Stimulated activated naive B cell treated with anti-CD40 and anti-IgM and Interleukin-4, amounts not matched to agents 10 μg/mL and 1 μg/mL and 100 μg/mL, for 72 hours (primary cell): ENCODE data around the gene NUDCD2.
A peak's percentile ranks its signal among the peaks of the same experiment; 100 is the strongest.
"Not testable (repeated sequence)": the region's sequence is repeated elsewhere in the genome, so short reads cannot be mapped to it uniquely, and the experiment has no call there.

Experiments used
- ATAC-seq, 2 donors: fragments of 150-1000 bp; cut with Tn5 transposase; replicated peaks; 2 replicates each; pipeline ENCODE4 v1.10.0; 2021; ENCODE audit warnings: moderate library complexity in 1 of 2
- DNase-seq: peaks from one replicate; pipeline ENCODE4 v3.0.0; 2021
- H3K27ac Mint-ChIP-seq: one replicate; pipeline ENCODE4 v1.8.0; 2022; ENCODE audit warnings: mild to moderate bottlenecking, mixed read lengths
- H3K27me3 Mint-ChIP-seq, 2 donors: one replicate each; pipeline ENCODE4 v1.8.0; 2022; ENCODE audit warnings: mixed read lengths in 2 of 2
- H3K36me3 Mint-ChIP-seq, 2 donors: one replicate each; pipeline ENCODE4 v1.8.0; 2022; ENCODE audit warnings: mixed read lengths in 2 of 2, mild to moderate bottlenecking in 1 of 2
- H3K4me1 Mint-ChIP-seq, 2 donors: one replicate each; pipeline ENCODE4 v1.8.0; 2022; ENCODE audit warnings: mixed read lengths in 2 of 2, mild to moderate bottlenecking in 1 of 2
- H3K4me3 Mint-ChIP-seq, 2 donors: one replicate each; pipeline ENCODE4 v1.8.0; 2022; ENCODE audit warnings: mild to moderate bottlenecking in 2 of 2, mixed read lengths in 2 of 2, moderate library complexity in 1 of 2
- H3K9me3 Mint-ChIP-seq, 2 donors: one replicate each; pipeline ENCODE4 v1.8.0; 2022; ENCODE audit warnings: mixed read lengths in 2 of 2, mild to moderate bottlenecking in 1 of 2

Gene NUDCD2

DNA sequence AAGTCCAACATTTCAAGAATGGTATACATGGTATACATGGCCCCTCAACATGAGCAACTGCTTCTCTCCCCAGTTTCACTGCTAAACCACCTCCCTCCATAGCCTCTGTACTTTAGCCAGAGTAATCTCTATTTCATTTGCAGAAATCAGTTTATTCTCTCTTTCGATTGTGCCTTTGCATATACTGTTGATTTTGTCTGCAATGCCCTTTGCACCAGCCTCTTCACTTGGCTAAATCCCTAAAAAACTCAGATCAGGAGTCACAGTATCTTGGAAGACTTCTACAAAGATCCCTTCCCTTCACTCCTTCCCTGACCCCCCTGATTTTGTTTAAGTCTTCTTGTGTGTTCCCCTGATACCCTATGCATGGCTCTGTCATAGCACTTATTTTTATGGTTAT is 27.4 kb downstream of the NUDCD2 start:
- no peak overlapping the region for H3K4me3 Mint-ChIP-seq
- no peaks in the 10 kb centered on the region for H3K9me3 Mint-ChIP-seq
- no peaks in the 10 kb centered on the region for H3K36me3 Mint-ChIP-seq
- ATAC-seq = no peak
- no peaks in the 10 kb centered on the region for H3K27me3 Mint-ChIP-seq
- no peak for DNase-seq
- peaks cover 5 to 10% of the 10 kb centered on the region in 2 donors for H3K4me1 Mint-ChIP-seq
- no peak overlapping the region for H3K27ac Mint-ChIP-seq

- H3K36me3 Mint-ChIP-seq, H3K27ac Mint-ChIP-seq, H3K27me3 Mint-ChIP-seq, H3K9me3 Mint-ChIP-seq, DNase-seq, H3K4me1 Mint-ChIP-seq: not testable (repeated sequence)
- ATAC-seq = peak; percentile 41 to 46
- peak overlapping the region; percentile 5 to 33 for H3K4me3 Mint-ChIP-seq
Measured at GRCh38 chr5:163426128-163426527, 33.8 kb downstream of the NUDCD2 start.

GRCh38 chr5:163424836-163425235 is 35.1 kb downstream of the NUDCD2 start:
- H3K36me3 Mint-ChIP-seq = no peaks in the 10 kb centered on the region
- H3K4me3 Mint-ChIP-seq = no peak overlapping the region
- no peak overlapping the region for H3K27ac Mint-ChIP-seq
- peaks cover 7 to 9% of the 10 kb centered on the region in 2 donors for H3K4me1 Mint-ChIP-seq
- H3K9me3 Mint-ChIP-seq = peaks cover 0 to 1% of the 10 kb centered on the region in 2 donors
- peaks cover 0 to 3% of the 10 kb centered on the region in 2 donors for H3K27me3 Mint-ChIP-seq
- ATAC-seq = no peak
- no peak for DNase-seq

DNA sequence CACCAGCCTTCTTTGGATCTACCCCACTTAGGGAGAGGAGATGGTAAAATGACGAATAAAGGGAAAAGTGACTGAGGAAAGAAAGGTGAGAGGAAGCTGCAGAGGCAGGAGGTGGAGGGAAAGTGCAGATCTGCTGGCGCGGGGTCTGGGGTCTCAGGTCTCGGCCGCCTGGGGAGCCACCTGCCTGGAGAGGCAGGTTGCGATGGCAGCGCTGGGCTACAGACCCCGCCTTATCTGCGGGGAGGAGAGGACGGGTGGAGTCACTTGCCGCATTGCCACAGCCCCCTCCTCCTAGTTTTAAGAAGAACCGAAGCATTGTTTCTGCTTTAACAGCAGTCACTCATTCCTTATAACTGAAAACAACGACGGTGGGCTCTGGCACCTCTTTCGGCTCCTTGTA is 44.2 kb downstream of the NUDCD2 start:
- not testable (repeated sequence) for H3K9me3 Mint-ChIP-seq, H3K4me1 Mint-ChIP-seq, H3K27ac Mint-ChIP-seq, DNase-seq, H3K4me3 Mint-ChIP-seq, H3K36me3 Mint-ChIP-seq, ATAC-seq
- peaks cover 23 to 42% of the 10 kb centered on the region in 2 donors for H3K27me3 Mint-ChIP-seq

DNA sequence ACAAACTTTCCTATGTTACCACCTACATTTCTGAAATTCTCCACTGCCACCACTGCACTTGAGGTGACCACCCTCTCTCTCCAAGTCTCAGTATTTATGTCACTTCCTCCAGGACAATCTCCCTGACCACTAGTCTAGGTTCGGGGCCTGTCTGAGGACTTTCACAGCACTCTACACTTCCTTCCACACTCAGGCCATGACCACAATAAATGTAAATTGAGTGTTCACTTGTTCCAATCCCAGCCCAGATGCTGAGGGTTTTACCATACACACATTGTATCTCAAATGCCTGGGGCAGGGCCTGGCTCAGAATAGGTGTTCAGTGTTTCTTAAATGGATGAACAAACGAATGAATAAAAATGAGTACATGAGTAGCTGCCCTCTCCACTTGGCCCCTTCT is 49.4 kb downstream of the NUDCD2 start:
- Mint-ChIP-seq H3K36me3 (no peaks in the 10 kb centered on the region), H3K27me3 (peaks cover 26 to 33% of the 10 kb centered on the region in 2 donors), H3K27ac (no peak overlapping the region), H3K4me1 (peaks cover 2 to 9% of the 10 kb centered on the region in 2 donors), H3K9me3 (no peaks in the 10 kb centered on the region), H3K4me3 (no peak overlapping the region)
- DNase-seq (no peak), ATAC-seq (no peak)

DNA sequence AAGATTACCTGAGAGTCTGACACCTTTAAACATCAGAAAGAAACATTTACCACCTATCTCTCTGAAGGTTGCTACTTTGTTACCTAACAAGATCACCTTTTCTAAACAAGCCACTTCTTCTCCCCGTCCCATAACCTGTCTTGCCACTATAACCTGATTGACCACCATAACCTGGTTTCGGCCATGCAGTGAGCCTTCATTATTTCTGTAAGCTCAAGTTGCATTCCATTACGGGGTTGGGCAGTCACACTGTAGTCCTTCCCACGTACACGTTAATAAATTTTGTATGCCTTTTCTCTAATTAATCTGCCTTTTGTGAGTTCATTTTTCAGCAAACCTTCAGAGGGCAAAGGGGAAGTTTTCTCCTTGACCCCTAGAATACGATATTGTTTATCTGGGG is 50.5 kb downstream of the NUDCD2 start:
- H3K4me3 Mint-ChIP-seq = no peak overlapping the region
- no peak overlapping the region for H3K27ac Mint-ChIP-seq

DNA sequence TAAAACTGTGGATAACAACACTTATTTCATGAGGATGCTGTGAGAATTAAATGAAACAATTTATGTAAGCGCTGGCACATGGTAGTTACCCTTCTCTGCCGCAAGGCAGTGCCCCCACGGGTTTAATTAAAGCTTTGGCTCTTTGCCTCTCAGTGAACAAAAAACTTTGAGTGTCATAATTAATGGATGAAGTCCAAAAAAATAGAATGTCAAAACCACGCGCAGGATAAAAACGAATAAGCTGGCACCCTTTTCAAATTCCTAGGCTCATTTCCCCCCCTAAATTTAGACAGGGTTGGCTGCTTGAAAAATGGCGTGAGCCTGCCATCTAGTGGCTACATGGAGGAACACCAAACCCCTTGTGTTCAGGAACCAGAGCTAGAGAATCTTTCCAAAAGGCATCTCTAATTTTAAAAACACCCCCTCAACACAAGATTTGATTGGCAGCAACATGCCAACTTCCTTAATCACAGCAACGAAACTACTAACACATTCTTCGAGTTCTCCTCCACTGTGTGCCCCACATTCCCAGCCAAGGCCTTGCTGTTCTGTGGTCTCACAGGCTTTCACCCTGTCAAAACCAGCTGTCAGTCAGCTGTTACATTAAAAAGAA is 51.5 kb downstream of the NUDCD2 start:
- ATAC-seq (peak; percentile 91), DNase-seq (peak; percentile 31)
- Mint-ChIP-seq H3K27me3 (peaks cover 10 to 14% of the 10 kb centered on the region in 2 donors), H3K4me3 (peak overlapping the region in 1 of 2 donors; percentile 42), H3K27ac (no peak overlapping the region), H3K9me3 (no peaks in the 10 kb centered on the region), H3K36me3 (no peaks in the 10 kb centered on the region), H3K4me1 (peaks cover 2 to 9% of the 10 kb centered on the region in 2 donors)

More for the DNA sequence above, 50.5 kb downstream of the NUDCD2 start:
- Mint-ChIP-seq H3K4me1 (peaks cover 2 to 9% of the 10 kb centered on the region in 2 donors), H3K9me3 (no peaks in the 10 kb centered on the region), H3K27me3 (peaks cover 19 to 24% of the 10 kb centered on the region in 2 donors), H3K36me3 (no peaks in the 10 kb centered on the region)
- no peak for ATAC-seq
- no peak for DNase-seq

DNA sequence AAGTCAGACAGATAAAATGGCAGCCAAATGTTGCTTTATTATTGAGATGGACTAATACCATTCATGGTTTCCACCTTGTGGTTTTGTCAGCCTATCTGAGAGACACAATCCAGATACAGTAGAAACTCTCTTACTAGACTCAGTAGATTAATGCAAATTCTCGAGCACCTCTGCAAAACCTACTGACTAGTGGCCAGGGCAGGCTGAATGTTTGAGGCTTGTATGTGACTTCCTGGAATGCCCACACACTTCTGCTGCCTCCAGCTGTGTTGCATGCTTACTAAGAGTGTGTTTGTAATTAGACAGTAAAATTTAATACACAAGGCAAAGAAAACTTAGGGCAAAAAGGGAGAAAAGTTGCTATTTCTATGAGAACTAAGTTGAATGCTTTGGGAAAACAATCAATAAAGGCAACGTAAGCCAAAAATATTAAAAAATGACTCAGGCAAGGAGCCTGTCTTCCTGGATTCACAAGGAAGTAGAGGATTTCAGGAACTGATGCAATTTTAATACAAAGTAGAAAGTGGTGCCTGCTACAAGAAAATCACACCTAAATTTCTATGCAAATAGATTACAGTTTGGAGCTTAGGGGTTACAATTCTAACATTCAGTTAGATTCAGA is 52.8 kb downstream of the NUDCD2 start:
- Mint-ChIP-seq H3K4me1 (peaks cover 2 to 9% of the 10 kb centered on the region in 2 donors), H3K36me3 (no peaks in the 10 kb centered on the region), H3K27me3 (peaks cover 6 to 8% of the 10 kb centered on the region in 2 donors), H3K9me3 (no peaks in the 10 kb centered on the region), H3K4me3 (no peak overlapping the region), H3K27ac (no peak overlapping the region)
- DNase-seq (no peak), ATAC-seq (peak in 1 of 2 donors; percentile 54)

DNA sequence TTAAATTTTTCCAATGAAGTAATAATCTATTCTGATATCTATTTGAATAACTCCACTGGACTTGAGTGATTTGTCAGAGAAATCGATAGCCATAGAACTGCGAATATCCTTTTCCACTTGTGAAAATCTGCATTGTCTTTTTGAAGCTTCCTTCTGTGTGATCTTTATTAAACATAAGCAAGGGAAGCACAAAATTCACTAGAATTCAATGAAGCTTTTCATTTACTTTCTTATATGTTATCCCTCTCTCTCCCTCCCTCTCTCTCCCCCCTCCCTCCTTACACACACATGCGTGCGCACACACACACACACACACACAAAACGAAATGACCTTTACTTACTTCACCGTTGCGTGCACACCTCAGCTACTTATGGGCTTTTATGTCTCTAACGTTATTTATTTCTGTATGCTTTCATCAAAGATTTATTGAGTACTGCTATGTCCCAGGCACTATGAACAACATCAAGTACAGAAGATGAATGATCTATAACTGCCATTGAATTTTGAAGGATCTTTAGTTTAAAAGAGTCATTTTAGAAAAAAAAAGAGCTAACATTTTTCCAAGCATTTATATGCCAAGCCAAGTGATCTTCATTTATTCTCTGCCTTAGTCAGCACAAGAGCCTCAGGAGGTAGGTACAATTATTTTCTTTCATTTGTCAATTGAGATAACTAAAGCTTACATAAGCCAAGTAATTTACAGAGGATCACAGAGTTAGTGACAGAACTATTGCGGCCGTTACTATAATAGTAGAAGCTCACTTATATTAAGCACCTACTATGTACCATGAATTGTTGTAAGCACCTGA is 55.3 kb downstream of the NUDCD2 start:
- DNase-seq = no peak
- no peaks in the 10 kb centered on the region for H3K36me3 Mint-ChIP-seq
- H3K9me3 Mint-ChIP-seq = no peaks in the 10 kb centered on the region
- ATAC-seq = no peak
- no peak overlapping the region for H3K4me3 Mint-ChIP-seq
- H3K27me3 Mint-ChIP-seq = peaks cover 7 to 9% of the 10 kb centered on the region in 2 donors
- peaks cover 2 to 9% of the 10 kb centered on the region in 2 donors for H3K4me1 Mint-ChIP-seq
- no peak overlapping the region for H3K27ac Mint-ChIP-seq

GRCh38 chr5:163402007-163402406 is 57.9 kb downstream of the NUDCD2 start:
- DNase-seq = no peak
- Mint-ChIP-seq H3K4me3 (no peak overlapping the region), H3K36me3 (no peaks in the 10 kb centered on the region), H3K27ac (no peak overlapping the region), H3K9me3 (no peaks in the 10 kb centered on the region), H3K4me1 (peaks cover 1 to 3% of the 10 kb centered on the region in 2 donors), H3K27me3 (peaks cover 10 to 16% of the 10 kb centered on the region in 2 donors)
- ATAC-seq = no peak

GRCh38 chr5:163401271-163401670 is 58.6 kb downstream of the NUDCD2 start:
- DNase-seq (no peak), ATAC-seq (no peak)
- Mint-ChIP-seq H3K4me1 (peaks cover 2 to 6% of the 10 kb centered on the region in 2 donors), H3K4me3 (no peak overlapping the region), H3K9me3 (no peaks in the 10 kb centered on the region), H3K36me3 (no peaks in the 10 kb centered on the region), H3K27me3 (peaks cover 10 to 16% of the 10 kb centered on the region in 2 donors), H3K27ac (no peak overlapping the region)

- Mint-ChIP-seq H3K36me3 (no peaks in the 10 kb centered on the region), H3K9me3 (no peaks in the 10 kb centered on the region), H3K27ac (no peak overlapping the region), H3K27me3 (peaks cover 11 to 21% of the 10 kb centered on the region in 2 donors), H3K4me1 (peaks cover 2 to 6% of the 10 kb centered on the region in 2 donors), H3K4me3 (no peak overlapping the region)
- DNase-seq = no peak
- no peak for ATAC-seq
Measured at GRCh38 chr5:163399923-163400322, 60.0 kb downstream of the NUDCD2 start.

DNA sequence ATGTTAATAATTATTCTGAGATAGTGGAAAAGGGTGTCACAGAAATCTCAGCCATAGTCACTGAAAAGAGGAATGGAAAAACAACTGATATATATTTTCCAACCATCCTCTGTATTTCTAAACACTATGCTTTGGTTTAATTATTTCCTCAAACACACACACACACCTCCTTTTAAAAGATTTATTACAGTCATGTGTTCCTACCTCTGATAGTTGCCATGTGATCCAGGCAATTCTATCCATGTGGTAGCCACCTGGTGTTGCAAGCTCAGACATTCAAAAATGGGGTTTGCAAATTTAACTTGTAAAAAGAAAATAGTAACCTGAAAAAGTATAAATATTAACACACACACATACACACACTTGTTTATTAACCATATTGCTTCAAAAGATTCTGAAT is 62.5 kb downstream of the NUDCD2 start:
- H3K36me3 Mint-ChIP-seq = no peaks in the 10 kb centered on the region
- H3K27ac Mint-ChIP-seq = no peak overlapping the region
- peaks cover 6 to 8% of the 10 kb centered on the region in 2 donors for H3K9me3 Mint-ChIP-seq
- H3K4me1 Mint-ChIP-seq = peaks cover 2 to 6% of the 10 kb centered on the region in 2 donors
- no peak for DNase-seq
- H3K27me3 Mint-ChIP-seq = peaks cover 28 to 41% of the 10 kb centered on the region in 2 donors
- ATAC-seq = no peak
- no peak overlapping the region for H3K4me3 Mint-ChIP-seq

- not testable (repeated sequence) for H3K36me3 Mint-ChIP-seq, DNase-seq, H3K9me3 Mint-ChIP-seq, ATAC-seq, H3K4me3 Mint-ChIP-seq, H3K27ac Mint-ChIP-seq, H3K4me1 Mint-ChIP-seq
- H3K27me3 Mint-ChIP-seq = peaks cover 29 to 45% of the 10 kb centered on the region in 2 donors
Measured at GRCh38 chr5:163396818-163397340, 63.0 kb downstream of the NUDCD2 start.
